ENCODE data around the gene HIF1AN. TPM values are rescaled to one million over a fixed set of nuclear protein-coding genes. Genes with fewer than 3 reads are reported as not detected.

Gene HIF1AN
- total and polyA plus RNA-seq, 2 donors from 2014 or later = 10.9 to 40.6 TPM

DNA sequence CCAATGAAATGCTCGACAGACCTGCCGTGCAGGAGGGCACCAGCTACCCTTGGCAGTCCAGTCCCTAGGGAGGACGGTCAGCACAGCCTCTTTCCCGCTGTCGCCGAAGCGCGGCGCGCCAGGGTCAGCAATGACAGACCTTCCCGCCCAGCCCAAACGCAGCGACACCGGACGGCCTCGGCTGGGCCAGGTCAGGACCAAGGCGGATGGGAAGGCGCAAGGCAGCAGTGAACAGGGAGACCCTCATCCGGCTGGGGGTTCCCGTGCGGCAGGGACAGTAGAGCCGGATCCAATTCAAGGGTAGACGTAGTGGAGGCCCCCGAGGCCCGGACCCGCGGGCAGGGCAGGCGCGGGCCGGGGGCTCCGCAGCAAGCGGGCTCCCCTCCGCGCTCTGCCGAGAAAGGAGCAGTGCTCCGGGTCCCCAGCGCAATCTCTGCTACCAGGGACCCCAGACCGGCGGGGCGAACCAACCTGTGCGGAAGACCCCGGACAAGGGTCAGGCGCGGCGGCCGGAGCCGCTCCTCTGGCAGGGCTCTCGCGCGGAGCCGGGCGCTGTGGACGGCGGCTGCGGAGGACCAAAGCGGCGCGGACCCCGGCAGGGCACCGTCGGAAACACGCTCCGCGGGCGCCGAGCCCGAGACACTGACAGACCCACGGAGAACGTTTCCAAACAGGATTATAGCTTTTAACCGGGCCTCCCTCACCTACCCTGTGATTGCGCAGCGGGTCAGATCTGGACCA is 16.3 kb upstream of the HIF1AN start, which contains the start of gene SEC31B:
SEC31B (minus strand) TSS at position 551 of the 741 bp plus-strand sequence. CDS start 2,909 bp downstream, outside the sequence.
- intact Hi-C loops (cut with DNase I) = no loop called here
- no peaks in the 10 kb centered on the region for H3K9me3 ChIP-seq (ENCODE audit: control insufficient read depth in 2 of 3, insufficient read depth in 1 of 3, low read length in 3 of 3)
- H3K9ac ChIP-seq (ENCODE audit: low read length in 3 of 3) = peak within 1 kb of the TSS in 2 of 3 donors; percentile 38 to 60
- peaks cover 0 to 11% (median 9%) of the 10 kb centered on the region in 3 donors for H3K36me3 ChIP-seq (ENCODE audit: control insufficient read depth in 2 of 3, insufficient read depth in 3 of 3, low read length in 3 of 3)
- no peaks in the 10 kb centered on the region for H3K27me3 ChIP-seq (ENCODE audit: control insufficient read depth, insufficient read depth, low read length)
- TF ChIP-seq CTCF (IDR thresholded peaks at IDR 0.05; ENCODE audit: borderline replicate concordance, extremely low read depth, insufficient read depth) = peak; percentile 1
- H3K4me3 ChIP-seq (ENCODE audit: low read length in 3 of 3) = peak within 1 kb of the TSS; percentile 26 to 64 (median 62)
- H3K27ac ChIP-seq (ENCODE audit: low read depth in 2 of 2, low read length in 2 of 2) = no peak within 1 kb of the TSS
- DNase-seq (peak; percentile 53 to 79 (median 69)), FAIRE-seq (no peak)
- peaks cover 0 to 2% (median 0%) of the 10 kb centered on the region in 3 donors for H3K4me1 ChIP-seq (ENCODE audit: control insufficient read depth in 2 of 3, insufficient read depth in 2 of 3, low read depth in 1 of 3, low read length in 3 of 3)

DNA sequence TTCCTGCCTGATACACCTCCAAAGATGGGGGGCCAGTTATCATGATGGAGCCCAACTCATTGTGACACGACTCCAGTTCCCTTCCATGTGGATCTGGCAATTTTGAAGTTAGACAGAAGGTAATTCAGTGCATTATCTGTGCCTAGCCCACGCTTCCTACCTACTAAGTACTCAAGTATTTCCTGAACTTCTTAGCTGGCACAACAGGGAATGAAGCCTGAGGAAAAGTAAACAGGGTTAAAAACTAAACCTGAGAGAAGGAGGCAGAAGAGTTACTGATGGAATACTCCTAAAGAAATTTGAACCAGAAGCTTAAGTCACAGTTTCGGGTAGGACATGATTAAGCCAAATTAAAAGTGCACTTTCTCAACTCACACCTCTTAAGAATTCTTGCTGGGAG is 14.9 kb upstream of the HIF1AN start:
- H3K27me3 ChIP-seq (ENCODE audit: control insufficient read depth, insufficient read depth, low read length) = no peaks in the 10 kb centered on the region
- H3K27ac ChIP-seq (ENCODE audit: low read depth in 2 of 2, low read length in 2 of 2) = no peak overlapping the region
- intact Hi-C loops (cut with DNase I) = no loop called here
- no peak for FAIRE-seq
- H3K4me3 ChIP-seq (ENCODE audit: low read length in 3 of 3) = no peak overlapping the region
- H3K36me3 ChIP-seq (ENCODE audit: control insufficient read depth in 2 of 3, insufficient read depth in 3 of 3, low read length in 3 of 3) = peaks cover 2 to 16% (median 11%) of the 10 kb centered on the region in 3 donors
- peaks cover 0 to 2% (median 0%) of the 10 kb centered on the region in 3 donors for H3K4me1 ChIP-seq (ENCODE audit: control insufficient read depth in 2 of 3, insufficient read depth in 2 of 3, low read depth in 1 of 3, low read length in 3 of 3)
- no peak for DNase-seq
- no peaks in the 10 kb centered on the region for H3K9me3 ChIP-seq (ENCODE audit: control insufficient read depth in 2 of 3, insufficient read depth in 1 of 3, low read length in 3 of 3)
- no peak overlapping the region for H3K9ac ChIP-seq (ENCODE audit: low read length in 3 of 3)
- no peak for TF ChIP-seq CTCF (IDR thresholded peaks at IDR 0.05; ENCODE audit: borderline replicate concordance, extremely low read depth, insufficient read depth)

DNA sequence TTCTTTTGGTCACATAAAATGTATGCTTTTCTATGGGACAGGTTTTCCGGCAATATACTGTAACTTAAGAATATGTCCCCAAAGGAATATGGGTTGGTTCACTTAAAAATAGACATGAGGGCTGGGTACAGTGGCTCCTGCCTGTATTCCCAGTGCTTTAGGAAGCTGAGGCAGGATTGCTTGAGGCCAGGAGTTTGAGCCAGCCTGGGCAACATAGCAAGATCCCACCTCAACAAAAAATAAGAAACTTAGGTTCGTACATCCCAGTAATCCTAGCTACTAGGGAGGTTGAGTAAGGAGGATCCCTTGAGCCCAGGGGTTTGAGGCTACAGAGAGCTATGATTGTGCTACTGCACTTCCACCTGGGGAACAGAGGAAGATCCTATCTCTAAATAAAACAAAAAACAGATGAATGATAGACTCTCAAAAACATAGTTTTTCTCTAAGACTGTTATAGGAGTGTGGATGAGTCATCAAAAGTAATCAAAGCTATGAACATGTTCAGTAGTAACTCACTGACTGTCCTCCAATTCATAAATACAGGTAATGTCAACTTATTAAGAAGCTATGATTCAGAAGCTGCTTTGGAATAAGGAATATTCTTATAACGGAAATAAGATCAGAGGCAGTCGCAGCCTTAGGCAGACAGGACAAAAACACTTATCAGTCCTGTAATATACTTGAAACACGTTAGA is 13.5 kb upstream of the HIF1AN start:
- FAIRE-seq (no peak), DNase-seq (no peak)
- H3K27me3 ChIP-seq (ENCODE audit: control insufficient read depth, insufficient read depth, low read length) = no peaks in the 10 kb centered on the region
- H3K4me3 ChIP-seq (ENCODE audit: low read length in 3 of 3) = no peak overlapping the region
- intact Hi-C loops (cut with DNase I) = no loop called here
- no peak overlapping the region for H3K9ac ChIP-seq (ENCODE audit: low read length in 3 of 3)
- no peak overlapping the region for H3K27ac ChIP-seq (ENCODE audit: low read depth in 2 of 2, low read length in 2 of 2)
- no peaks in the 10 kb centered on the region for H3K9me3 ChIP-seq (ENCODE audit: control insufficient read depth in 2 of 3, insufficient read depth in 1 of 3, low read length in 3 of 3)
- no peak for TF ChIP-seq CTCF (IDR thresholded peaks at IDR 0.05; ENCODE audit: borderline replicate concordance, extremely low read depth, insufficient read depth)
- H3K36me3 ChIP-seq (ENCODE audit: control insufficient read depth in 2 of 3, insufficient read depth in 3 of 3, low read length in 3 of 3) = peaks cover 14 to 31% (median 21%) of the 10 kb centered on the region in 3 donors
- peaks cover 0 to 2% (median 0%) of the 10 kb centered on the region in 3 donors for H3K4me1 ChIP-seq (ENCODE audit: control insufficient read depth in 2 of 3, insufficient read depth in 2 of 3, low read depth in 1 of 3, low read length in 3 of 3)
